Activated naive CD4-positive, alpha-beta T cell (primary cell): ENCODE data around the gene PMM2.

ENCODE experiments used
- DNase-seq, 4 experiments: peaks; one replicate each; lab custom pipeline; 2025; lab: John Stamatoyannopoulos, UW

The PMM2 gene

GRCh38 chr16:8851761-8852403, 54.2 kb downstream of the PMM2 start:
- no peak for DNase-seq

GRCh38 chr16:8852534-8852933, 54.9 kb downstream of the PMM2 start:
- no peak for DNase-seq

GRCh38 chr16:8853150-8853549, 55.5 kb downstream of the PMM2 start:
- no peak for DNase-seq

GRCh38 chr16:8853611-8854010, 56.0 kb downstream of the PMM2 start:
- no peak for DNase-seq

GRCh38 chr16:8854298-8854948, 56.8 kb downstream of the PMM2 start:
- no peak for DNase-seq

GRCh38 chr16:8855051-8855786, 57.6 kb downstream of the PMM2 start:
- DNase-seq = no peak

GRCh38 chr16:8855972-8856371, 58.3 kb downstream of the PMM2 start:
- DNase-seq = no peak

- DNase-seq = no peak
Observed at GRCh38 chr16:8858994-8859912, 61.6 kb downstream of the PMM2 start.

- no peak for DNase-seq
Observed at GRCh38 chr16:8859913-8860881, 62.6 kb downstream of the PMM2 start.

GRCh38 chr16:8861563-8862308, 64.1 kb downstream of the PMM2 start:
- no peak for DNase-seq

- no peak for DNase-seq
Observed at GRCh38 chr16:8862309-8863130, 64.9 kb downstream of the PMM2 start.

GRCh38 chr16:8863594-8864424, 66.2 kb downstream of the PMM2 start:
- no peak for DNase-seq

GRCh38 chr16:8864480-8865110, 67.0 kb downstream of the PMM2 start:
- no peak for DNase-seq

GRCh38 chr16:8865145-8865882, 67.7 kb downstream of the PMM2 start:
- DNase-seq = no peak

- no peak for DNase-seq
Observed at GRCh38 chr16:8866118-8866883, 68.7 kb downstream of the PMM2 start.

GRCh38 chr16:8866884-8867215, 69.2 kb downstream of the PMM2 start:
- no peak for DNase-seq
